T-helper 2 cell treated with Interferon-gamma antibody and Interleukin-4, amounts not matched to agents 5 μg/mL and 100 μg/mL, for 36 hours (primary cell): Measurements from ENCODE around the gene HSD3B2.

ENCODE experiments used
- DNase-seq: peaks from one replicate; pipeline ENCODE4 v3.0.0; 2021; ENCODE audit warnings: low spot score
- H3K27ac Mint-ChIP-seq: one replicate; pipeline ENCODE4 v1.8.0; 2021; ENCODE audit warnings: mild to moderate bottlenecking, mixed read lengths
- H3K27me3 Mint-ChIP-seq: one replicate; pipeline ENCODE4 v1.8.0; 2021; ENCODE audit warnings: low read depth, mixed read lengths
- H3K36me3 Mint-ChIP-seq: one replicate; pipeline ENCODE4 v1.8.0; 2021; ENCODE audit warnings: low read depth, mixed read lengths
- H3K4me1 Mint-ChIP-seq: one replicate; pipeline ENCODE4 v1.8.0; 2021; ENCODE audit warnings: low read depth, mixed read lengths
- H3K4me3 Mint-ChIP-seq: one replicate; pipeline ENCODE4 v1.8.0; 2022; ENCODE audit warnings: mild to moderate bottlenecking, moderate library complexity, mixed read lengths
- H3K9me3 Mint-ChIP-seq: one replicate; pipeline ENCODE4 v1.8.0; 2021; ENCODE audit warnings: mixed read lengths

The HSD3B2 gene

GRCh38 chr1:119380983-119381662, 33.8 kb upstream of the HSD3B2 start:
- Mint-ChIP-seq H3K27ac (no peak overlapping the region), H3K9me3 (no peaks in the 10 kb centered on the region), H3K4me3 (no peak overlapping the region), H3K36me3 (no peaks in the 10 kb centered on the region), H3K4me1 (no peaks in the 10 kb centered on the region), H3K27me3 (no peaks in the 10 kb centered on the region)
- no peak for DNase-seq

DNA sequence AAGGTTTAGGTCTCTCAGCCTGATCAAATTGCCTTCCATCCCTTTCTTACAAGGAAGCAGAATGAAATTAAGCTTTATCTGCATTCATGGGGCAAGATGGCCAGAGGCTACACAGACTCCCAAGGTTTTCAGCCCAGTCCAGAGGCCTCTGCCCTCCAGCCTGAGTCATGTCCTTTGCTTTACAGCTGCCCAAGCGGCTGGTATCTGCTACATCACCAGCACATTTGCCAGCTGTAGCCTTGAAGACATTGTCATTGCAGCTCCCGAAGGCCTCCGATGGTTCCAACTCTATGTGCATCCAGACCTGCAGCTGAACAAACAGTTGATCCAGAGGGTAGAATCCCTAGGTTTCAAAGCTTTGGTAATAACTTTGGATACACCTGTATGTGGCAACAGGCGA, 30.4 kb upstream of the HSD3B2 start:
- H3K4me3 Mint-ChIP-seq = no peak overlapping the region
- H3K4me1 Mint-ChIP-seq = no peaks in the 10 kb centered on the region
- no peaks in the 10 kb centered on the region for H3K9me3 Mint-ChIP-seq
- no peaks in the 10 kb centered on the region for H3K36me3 Mint-ChIP-seq
- H3K27ac Mint-ChIP-seq = no peak overlapping the region
- DNase-seq = no peak
- H3K27me3 Mint-ChIP-seq = no peaks in the 10 kb centered on the region

DNA sequence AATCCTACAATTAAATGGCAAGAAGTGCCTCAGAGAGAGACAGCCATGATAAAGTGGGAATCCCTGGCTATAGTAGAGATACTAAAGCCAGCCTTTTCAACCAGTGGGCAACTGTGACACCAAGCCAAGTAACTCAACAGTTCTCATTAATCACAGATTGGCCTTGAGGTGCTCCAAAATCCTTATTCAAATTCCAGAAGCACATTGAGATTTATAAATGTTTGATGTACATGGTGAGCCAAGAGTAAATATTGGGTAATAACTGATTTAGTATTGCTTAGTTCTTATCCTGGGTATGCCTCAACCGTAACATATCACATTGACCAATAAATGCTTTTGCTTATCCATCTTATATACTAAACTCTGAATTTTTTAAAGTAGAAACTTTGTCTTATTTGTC, 29.3 kb upstream of the HSD3B2 start:
- Mint-ChIP-seq H3K9me3 (no peaks in the 10 kb centered on the region), H3K36me3 (no peaks in the 10 kb centered on the region), H3K4me1 (no peaks in the 10 kb centered on the region), H3K4me3 (no peak overlapping the region), H3K27ac (no peak overlapping the region), H3K27me3 (peaks cover 2% of the 10 kb centered on the region)
- DNase-seq = no peak

DNA sequence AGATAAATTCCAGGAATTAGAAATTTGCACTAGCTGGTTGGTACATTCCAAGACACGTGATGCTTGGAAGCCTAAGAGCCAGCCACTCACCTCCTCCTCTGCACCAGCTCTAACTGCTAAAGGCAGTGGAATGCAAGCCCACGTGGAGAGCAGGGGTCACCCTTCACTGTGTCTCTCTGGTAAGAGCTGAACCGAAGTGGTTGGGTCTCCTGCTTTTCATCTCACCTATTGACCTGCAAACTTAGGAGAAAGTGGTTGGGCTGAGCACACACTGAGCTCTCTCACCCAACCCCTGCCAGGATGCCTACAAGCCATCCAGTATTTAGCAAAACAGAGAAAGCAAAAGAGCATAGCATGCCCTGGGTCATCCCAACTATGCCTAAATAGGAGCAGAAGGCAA, 27.1 kb upstream of the HSD3B2 start:
- no peak for DNase-seq
- no peaks in the 10 kb centered on the region for H3K36me3 Mint-ChIP-seq
- H3K4me1 Mint-ChIP-seq = no peaks in the 10 kb centered on the region
- no peaks in the 10 kb centered on the region for H3K9me3 Mint-ChIP-seq
- H3K4me3 Mint-ChIP-seq = no peak overlapping the region
- H3K27me3 Mint-ChIP-seq = peaks cover 2% of the 10 kb centered on the region
- no peak overlapping the region for H3K27ac Mint-ChIP-seq

GRCh38 chr1:119388450-119388849, 26.5 kb upstream of the HSD3B2 start:
- Mint-ChIP-seq H3K4me3 (no peak overlapping the region), H3K4me1 (no peaks in the 10 kb centered on the region), H3K27ac (no peak overlapping the region), H3K9me3 (no peaks in the 10 kb centered on the region), H3K27me3 (peaks cover 2% of the 10 kb centered on the region), H3K36me3 (no peaks in the 10 kb centered on the region)
- DNase-seq = no peak

DNA sequence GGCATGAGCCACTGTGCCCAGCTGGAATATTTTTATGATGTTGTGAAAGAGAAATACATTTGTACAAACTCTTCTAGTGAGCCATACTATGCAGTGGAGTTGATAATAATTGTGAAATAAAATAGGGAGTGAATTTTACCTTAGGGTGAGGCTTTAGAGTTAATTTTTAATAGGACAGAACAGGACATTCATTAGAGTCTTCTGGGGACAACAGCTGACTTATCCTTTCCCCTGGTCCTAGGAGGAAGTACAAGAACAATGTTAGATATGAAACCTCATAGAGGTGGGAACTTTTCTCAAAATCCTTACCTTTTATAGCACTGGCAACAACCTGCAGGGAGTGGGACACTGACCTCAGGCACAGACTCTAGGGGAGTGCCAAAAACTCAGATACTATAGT, 24.4 kb upstream of the HSD3B2 start:
- DNase-seq = no peak
- H3K27me3 Mint-ChIP-seq = peaks cover 2% of the 10 kb centered on the region
- H3K27ac Mint-ChIP-seq = no peak overlapping the region
- no peaks in the 10 kb centered on the region for H3K36me3 Mint-ChIP-seq
- no peak overlapping the region for H3K4me3 Mint-ChIP-seq
- no peaks in the 10 kb centered on the region for H3K9me3 Mint-ChIP-seq
- H3K4me1 Mint-ChIP-seq = no peaks in the 10 kb centered on the region

DNA sequence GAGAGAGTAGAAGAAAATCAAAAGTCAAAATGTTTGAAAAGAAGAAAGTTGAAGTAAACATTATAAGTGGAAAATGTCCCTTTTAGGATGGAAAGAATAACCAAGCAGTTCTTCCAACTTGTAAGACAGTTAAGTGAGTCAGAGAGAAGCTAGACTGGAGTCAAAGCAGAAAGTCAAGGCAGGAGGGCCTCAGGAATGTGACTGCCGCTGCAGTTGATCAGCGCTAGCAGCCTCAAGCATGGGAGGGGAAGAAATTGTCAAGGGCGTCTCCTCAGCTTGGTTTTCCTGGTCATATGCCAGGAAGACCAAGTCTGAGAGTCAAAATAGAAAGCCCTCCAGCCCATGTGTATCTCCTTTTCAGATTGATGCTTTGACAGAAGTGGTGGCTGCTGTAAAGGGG, 23.2 kb upstream of the HSD3B2 start:
- no peak for DNase-seq
- H3K27ac Mint-ChIP-seq = no peak overlapping the region
- H3K9me3 Mint-ChIP-seq = no peaks in the 10 kb centered on the region
- H3K4me3 Mint-ChIP-seq = no peak overlapping the region
- no peaks in the 10 kb centered on the region for H3K36me3 Mint-ChIP-seq
- peaks cover 2% of the 10 kb centered on the region for H3K27me3 Mint-ChIP-seq
- H3K4me1 Mint-ChIP-seq = no peaks in the 10 kb centered on the region

DNA sequence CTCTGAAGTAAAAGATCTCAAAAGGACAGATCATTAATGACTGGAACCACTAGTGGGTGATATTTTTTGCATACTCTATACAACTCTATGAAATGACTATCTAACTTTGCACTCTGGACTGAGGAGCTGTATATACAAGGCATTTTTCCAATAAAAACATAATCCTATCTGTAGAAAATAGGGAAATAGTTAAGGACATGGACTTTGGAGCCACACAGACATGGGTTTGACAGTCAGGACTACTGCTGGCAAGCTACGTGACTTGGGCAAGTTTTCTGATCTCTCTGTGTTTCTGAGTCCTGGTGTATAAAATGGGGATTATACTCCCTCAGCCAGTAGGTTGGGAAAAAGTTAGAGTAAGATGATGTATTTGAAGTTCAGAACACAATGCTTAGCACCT, 20.9 kb upstream of the HSD3B2 start:
- DNase-seq = no peak
- Mint-ChIP-seq H3K27me3 (peaks cover 2% of the 10 kb centered on the region), H3K4me1 (no peaks in the 10 kb centered on the region), H3K4me3 (no peak overlapping the region), H3K36me3 (no peaks in the 10 kb centered on the region), H3K27ac (no peak overlapping the region), H3K9me3 (no peaks in the 10 kb centered on the region)

- Mint-ChIP-seq H3K4me1 (no peaks in the 10 kb centered on the region), H3K27ac (no peak overlapping the region), H3K9me3 (no peaks in the 10 kb centered on the region), H3K36me3 (no peaks in the 10 kb centered on the region), H3K27me3 (no peaks in the 10 kb centered on the region), H3K4me3 (no peak overlapping the region)
- DNase-seq = no peak
These were observed 18.0 kb upstream of the HSD3B2 start for GRCh38 chr1:119396982-119397381.

- no peaks in the 10 kb centered on the region for H3K27me3 Mint-ChIP-seq
- H3K27ac Mint-ChIP-seq = no peak overlapping the region
- no peak for DNase-seq
- no peaks in the 10 kb centered on the region for H3K9me3 Mint-ChIP-seq
- H3K4me3 Mint-ChIP-seq = no peak overlapping the region
- H3K36me3 Mint-ChIP-seq = no peaks in the 10 kb centered on the region
- H3K4me1 Mint-ChIP-seq = no peaks in the 10 kb centered on the region
These were observed 17.0 kb upstream of the HSD3B2 start for GRCh38 chr1:119397986-119398385.

GRCh38 chr1:119404736-119405135, 10.2 kb upstream of the HSD3B2 start:
- Mint-ChIP-seq H3K4me1 (no peaks in the 10 kb centered on the region), H3K4me3 (no peak overlapping the region), H3K27ac (no peak overlapping the region), H3K36me3 (no peaks in the 10 kb centered on the region), H3K9me3 (no peaks in the 10 kb centered on the region), H3K27me3 (no peaks in the 10 kb centered on the region)
- DNase-seq = no peak

DNA sequence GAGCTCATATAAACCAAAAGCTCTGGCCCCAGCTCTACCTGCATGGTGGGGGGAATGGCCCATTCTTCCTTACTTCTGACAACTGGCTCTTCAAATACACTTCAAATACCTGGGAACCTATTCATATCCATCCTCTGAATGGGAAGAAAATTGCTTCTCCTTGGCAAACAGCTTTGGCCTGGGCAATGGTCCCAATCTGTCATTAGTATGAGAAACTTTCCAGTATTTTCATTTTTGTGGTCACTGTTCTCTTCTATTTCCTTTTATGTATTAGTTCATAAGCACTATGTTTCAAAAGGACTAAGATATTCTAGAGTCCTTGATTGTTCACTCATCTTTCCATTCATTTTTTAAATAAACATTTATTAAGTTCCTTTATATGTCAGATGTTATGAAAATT, 5.2 kb upstream of the HSD3B2 start:
- no peaks in the 10 kb centered on the region for H3K4me1 Mint-ChIP-seq
- H3K27ac Mint-ChIP-seq = no peak overlapping the region
- no peaks in the 10 kb centered on the region for H3K9me3 Mint-ChIP-seq
- no peak overlapping the region for H3K4me3 Mint-ChIP-seq
- H3K36me3 Mint-ChIP-seq = no peaks in the 10 kb centered on the region
- H3K27me3 Mint-ChIP-seq = peaks cover 3% of the 10 kb centered on the region
- no peak for DNase-seq

- Mint-ChIP-seq H3K27ac (no peak overlapping the region), H3K9me3 (no peaks in the 10 kb centered on the region), H3K27me3 (peaks cover 3% of the 10 kb centered on the region)
These were observed 4.0 kb upstream of the HSD3B2 start for GRCh38 chr1:119410961-119411360.

GRCh38 chr1:119416006-119416640, 1.2 kb downstream of the HSD3B2 start:
- H3K4me3 Mint-ChIP-seq = no peak overlapping the region
- no peaks in the 10 kb centered on the region for H3K4me1 Mint-ChIP-seq
- H3K27ac Mint-ChIP-seq = no peak overlapping the region
- H3K9me3 Mint-ChIP-seq = no peaks in the 10 kb centered on the region
- H3K27me3 Mint-ChIP-seq = no peaks in the 10 kb centered on the region
- H3K36me3 Mint-ChIP-seq = no peaks in the 10 kb centered on the region
- DNase-seq = no peak

More at GRCh38 chr1:119410961-119411360, 4.0 kb upstream of the HSD3B2 start:
- Mint-ChIP-seq H3K36me3 (no peaks in the 10 kb centered on the region), H3K4me3 (no peak overlapping the region), H3K4me1 (no peaks in the 10 kb centered on the region)
- no peak for DNase-seq

DNA sequence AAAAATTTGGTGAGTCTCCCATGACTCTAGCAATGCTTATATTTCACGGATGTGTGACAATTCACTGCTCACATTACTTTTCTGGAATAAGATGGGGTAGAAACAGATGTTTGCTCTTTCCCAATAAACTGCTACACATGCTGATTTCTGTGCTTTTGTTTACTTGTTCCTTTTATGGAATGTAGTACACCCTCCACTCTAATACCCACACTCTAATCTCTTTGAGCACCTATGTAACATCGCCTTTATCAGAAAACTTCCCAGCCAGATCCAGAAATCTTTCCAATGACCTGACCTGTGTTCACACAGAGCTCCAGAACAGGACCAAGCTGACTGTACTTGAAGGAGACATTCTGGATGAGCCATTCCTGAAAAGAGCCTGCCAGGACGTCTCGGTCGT, 4.2 kb downstream of the HSD3B2 start:
- no peak for DNase-seq
- H3K27ac Mint-ChIP-seq = no peak overlapping the region
- no peaks in the 10 kb centered on the region for H3K36me3 Mint-ChIP-seq
- no peaks in the 10 kb centered on the region for H3K4me1 Mint-ChIP-seq
- H3K4me3 Mint-ChIP-seq = no peak overlapping the region
- H3K27me3 Mint-ChIP-seq = no peaks in the 10 kb centered on the region
- no peaks in the 10 kb centered on the region for H3K9me3 Mint-ChIP-seq
